Spleen (tissue), 11 donors: Measurements from ENCODE around the gene SYNE2. TPM values are rescaled to one million over a fixed set of nuclear protein-coding genes. Genes with fewer than 3 reads are reported as not detected.

ENCODE experiments used
- DNase-seq: peaks from one replicate; pipeline ENCODE4 v3.0.0-alpha.2; 2020
- H3K27ac ChIP-seq, 8 donors: fragments of 200-600 bp; sonication (generic) in 7 of 8; 1 replicate in 4 of 8; 2 replicates in 4 of 8; pipeline versions ENCODE4 v1.5.0 to v1.8.0; 2016 to 2021; ENCODE audit warnings: inconsistent platforms in 4 of 8, mild to moderate bottlenecking in 4 of 8, moderate library complexity in 1 of 8
- H3K27me3 ChIP-seq, 7 donors: fragments of 200-600 bp; sonication (generic) in 6 of 7; replicated peaks in 1 of 7; 1 replicate in 4 of 7; 2 replicates in 3 of 7; pipeline versions ENCODE4 v1.5.0 to v1.8.0; 2016 to 2021; ENCODE audit warnings: inconsistent platforms in 3 of 7, mild to moderate bottlenecking in 1 of 7
- H3K36me3 ChIP-seq, 6 donors: fragments of 200-600 bp; sonication (generic) in 5 of 6; 1 replicate in 4 of 6; 2 replicates in 2 of 6; pipeline versions ENCODE4 v1.5.0 to v1.8.0; 2016 to 2021; ENCODE audit warnings: inconsistent platforms in 2 of 6
- H3K4me1 ChIP-seq, 6 donors: fragments of 200-600 bp; sonication (generic) in 5 of 6; 1 replicate in 3 of 6; 2 replicates in 3 of 6; pipeline versions ENCODE4 v1.5.0 to v1.8.0; 2016 to 2021; ENCODE audit warnings: inconsistent platforms in 3 of 6
- H3K4me3 ChIP-seq, 8 donors: fragments of 200-600 bp; sonication (generic) in 7 of 8; 1 replicate in 4 of 8; 2 replicates in 4 of 8; pipeline versions ENCODE4 v1.5.0 to v1.8.0; 2016 to 2021; ENCODE audit warnings: inconsistent platforms in 4 of 8, mild to moderate bottlenecking in 4 of 8, moderate library complexity in 2 of 8
- H3K9me3 ChIP-seq, 8 donors: fragments of 200-600 bp; sonication (generic) in 7 of 8; 1 replicate in 4 of 8; 2 replicates in 4 of 8; pipeline versions ENCODE4 v1.5.0 to v1.8.0; 2016 to 2021; ENCODE audit warnings: inconsistent platforms in 4 of 8
- POLR2A ChIP-seq, 3 donors: fragments of 450-650 bp; IDR thresholded peaks; one replicate each; pipeline ENCODE4 v1.5.1; 2017; ENCODE audit warnings: antibody characterized with exemption in 3 of 3, mild to moderate bottlenecking in 1 of 3
- POLR2AphosphoS5 ChIP-seq, 3 donors: sonication (generic); formaldehyde crosslinking; IDR thresholded peaks; one replicate each; pipeline ENCODE4 v1.5.1; 2017; ENCODE audit warnings: antibody characterized with exemption in 3 of 3
- WGBS, 5 donors: extraction: QIAGEN DNeasy Blood & Tissue Kit in 3 of 5; methylation state at CpG; one replicate each; pipeline versions ENCODE4 v1.1.5 to v1.1.7; 2013 to 2018; 5-methylcytosine and 5-hydroxymethylcytosine counted together
- intact Hi-C: fragments of 100-400 bp; cut with DNase I; formaldehyde crosslinking; loops from one replicate; pipeline ENCODE4 v1.15.0; 2023; ENCODE audit warnings: low total_unique reads
- polyA plus RNA-seq, 3 donors: library from polyadenylated mRNA; stranded (reverse); fragments of 200-250 nt; gene quantifications; one replicate each; pipeline ENCODE4 v1.2.1, GENCODE V29; 2013
- total RNA-seq, 7 donors: library from RNA; depleted of rRNA in 3 of 7; stranded (reverse); fragments of >200 nt in 3 of 7; fragmentation: NEBNext Ultra II Directional in 4 of 7; extraction: Animal tissue kit (Norgen Biotek cat#: 25700) in 4 of 7; gene quantifications; one replicate each; pipeline versions ENCODE4 v1.1.0 to v1.2.1, GENCODE V29; 2016 to 2021
- TF ChIP-seq, protein P1 (sequence below), 11 experiments: fragments of 200-600 bp in 7 of 11; fragments of 450-650 bp in 4 of 11; sonication (generic) in 4 of 11; IDR thresholded peaks in 8 of 11; conservative IDR thresholded peaks in 3 of 11; 1 replicate in 7 of 11; 2 replicates in 4 of 11; pipeline versions ENCODE4 v1.4.0 to v1.8.0; 2016 to 2021; ENCODE audit warnings: antibody characterized with exemption in 11 of 11, inconsistent platforms in 4 of 11, mild to moderate bottlenecking in 1 of 11
- donor health status: healthy with polysubstance abuse.
- donor health status: DM: no; HTN: no; CAD: no; lungs with moderate emphysema.
- donor health status: DM: no; HTN: no; CAD: no.
- donor health status: Bipolar disorder and iron deficiency.
- donor health status: healthy.
- donor health status: DM: no; HTN: no; CAD: no.
- donor health status: DM: yes; HTN: yes; CAD: no.

SYNE2 gene
- total and polyA plus RNA-seq, 10 donors: 16.0 to 173 (median 147) TPM

DNA sequence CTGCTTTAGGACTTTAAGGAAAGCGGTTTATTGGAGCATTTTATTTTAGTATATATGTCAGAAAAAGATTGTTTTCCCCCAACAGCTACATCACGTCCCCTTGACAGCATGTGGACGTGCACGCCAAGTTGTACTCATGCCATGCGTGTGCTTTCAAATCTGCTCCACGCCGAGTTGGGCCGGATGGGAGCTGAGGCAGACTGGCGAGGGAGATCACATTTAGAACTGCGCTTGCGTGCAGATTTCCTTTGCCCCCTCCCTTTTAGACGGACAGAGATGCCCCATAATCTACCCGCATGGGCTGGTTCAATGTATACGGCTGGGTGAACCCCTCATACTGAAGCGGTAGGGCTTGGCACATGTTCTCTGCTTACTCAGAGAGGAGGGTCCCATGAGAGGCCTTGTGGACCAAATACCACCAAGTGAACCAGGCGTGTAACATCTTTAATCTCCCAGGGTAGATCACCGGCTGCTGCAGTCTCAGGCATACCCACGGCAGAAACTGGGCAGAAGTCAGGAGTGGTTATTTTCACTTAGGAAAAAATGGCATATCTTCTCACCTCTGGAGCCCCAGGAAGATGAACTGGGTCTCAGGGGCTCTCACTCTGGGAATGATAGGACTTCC, 349.2 kb downstream of the SYNE2 start:
- TF ChIP-seq, protein P1, sequence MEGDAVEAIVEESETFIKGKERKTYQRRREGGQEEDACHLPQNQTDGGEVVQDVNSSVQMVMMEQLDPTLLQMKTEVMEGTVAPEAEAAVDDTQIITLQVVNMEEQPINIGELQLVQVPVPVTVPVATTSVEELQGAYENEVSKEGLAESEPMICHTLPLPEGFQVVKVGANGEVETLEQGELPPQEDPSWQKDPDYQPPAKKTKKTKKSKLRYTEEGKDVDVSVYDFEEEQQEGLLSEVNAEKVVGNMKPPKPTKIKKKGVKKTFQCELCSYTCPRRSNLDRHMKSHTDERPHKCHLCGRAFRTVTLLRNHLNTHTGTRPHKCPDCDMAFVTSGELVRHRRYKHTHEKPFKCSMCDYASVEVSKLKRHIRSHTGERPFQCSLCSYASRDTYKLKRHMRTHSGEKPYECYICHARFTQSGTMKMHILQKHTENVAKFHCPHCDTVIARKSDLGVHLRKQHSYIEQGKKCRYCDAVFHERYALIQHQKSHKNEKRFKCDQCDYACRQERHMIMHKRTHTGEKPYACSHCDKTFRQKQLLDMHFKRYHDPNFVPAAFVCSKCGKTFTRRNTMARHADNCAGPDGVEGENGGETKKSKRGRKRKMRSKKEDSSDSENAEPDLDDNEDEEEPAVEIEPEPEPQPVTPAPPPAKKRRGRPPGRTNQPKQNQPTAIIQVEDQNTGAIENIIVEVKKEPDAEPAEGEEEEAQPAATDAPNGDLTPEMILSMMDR (IDR thresholded peaks at IDR 0.05 in 8 of 11, conservative IDR thresholded peaks at IDR 0.05 in 3 of 11): no peak
- intact Hi-C loops: no loop called here
- H3K27me3 ChIP-seq: no peaks in the 10 kb centered on the region
- DNase-seq: no peak
- H3K36me3 ChIP-seq: peaks cover 0 to 22% (median 0%) of the 10 kb centered on the region in 6 donors
- no peaks in the 10 kb centered on the region for H3K9me3 ChIP-seq
- peaks cover 7 to 42% (median 19%) of the 10 kb centered on the region in 6 donors for H3K4me1 ChIP-seq
- H3K27ac ChIP-seq: peak overlapping the region in 1 of 8 donors; percentile 6
- no peak overlapping the region for H3K4me3 ChIP-seq
- WGBS, 5 donors: 92 to 96% (median 93%) methylated on average over 17 to 18 of the region's 18 CpGs

DNA sequence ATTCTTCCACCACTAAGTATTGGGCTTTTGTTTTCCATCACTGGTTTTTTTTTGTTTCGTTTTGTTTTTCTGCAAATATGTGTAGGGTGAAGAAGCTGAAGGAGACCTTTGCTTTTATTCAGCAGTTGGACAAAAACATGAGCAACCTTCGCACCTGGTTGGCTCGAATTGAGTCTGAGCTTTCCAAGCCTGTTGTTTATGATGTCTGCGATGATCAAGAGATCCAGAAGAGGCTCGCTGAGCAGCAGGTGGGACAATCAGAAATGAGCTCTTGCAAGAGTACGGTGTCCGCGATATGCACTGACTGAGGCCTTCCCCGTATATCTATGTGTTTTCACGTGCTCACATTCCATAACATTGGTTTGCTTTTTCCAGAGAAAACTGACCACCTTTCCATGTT, 349.9 kb downstream of the SYNE2 start:
- TF ChIP-seq POLR2A (IDR thresholded peaks at IDR 0.05) (no peak), POLR2AphosphoS5 (IDR thresholded peaks at IDR 0.05) (no peak)
- TF ChIP-seq, protein P1 (IDR thresholded peaks at IDR 0.05 in 8 of 11, conservative IDR thresholded peaks at IDR 0.05 in 3 of 11): no peak
- DNase-seq: no peak
- Histone ChIP-seq H3K27ac (no peak overlapping the region), H3K4me3 (no peak overlapping the region), H3K36me3 (peaks cover 0 to 22% (median 0%) of the 10 kb centered on the region in 6 donors), H3K27me3 (no peaks in the 10 kb centered on the region), H3K9me3 (no peaks in the 10 kb centered on the region), H3K4me1 (peaks cover 5 to 35% (median 12%) of the 10 kb centered on the region in 6 donors)
- intact Hi-C loops: no loop called here
- WGBS, 5 donors: 85 to 95% (median 90%) methylated on average over 10 of the region's 10 CpGs

DNA sequence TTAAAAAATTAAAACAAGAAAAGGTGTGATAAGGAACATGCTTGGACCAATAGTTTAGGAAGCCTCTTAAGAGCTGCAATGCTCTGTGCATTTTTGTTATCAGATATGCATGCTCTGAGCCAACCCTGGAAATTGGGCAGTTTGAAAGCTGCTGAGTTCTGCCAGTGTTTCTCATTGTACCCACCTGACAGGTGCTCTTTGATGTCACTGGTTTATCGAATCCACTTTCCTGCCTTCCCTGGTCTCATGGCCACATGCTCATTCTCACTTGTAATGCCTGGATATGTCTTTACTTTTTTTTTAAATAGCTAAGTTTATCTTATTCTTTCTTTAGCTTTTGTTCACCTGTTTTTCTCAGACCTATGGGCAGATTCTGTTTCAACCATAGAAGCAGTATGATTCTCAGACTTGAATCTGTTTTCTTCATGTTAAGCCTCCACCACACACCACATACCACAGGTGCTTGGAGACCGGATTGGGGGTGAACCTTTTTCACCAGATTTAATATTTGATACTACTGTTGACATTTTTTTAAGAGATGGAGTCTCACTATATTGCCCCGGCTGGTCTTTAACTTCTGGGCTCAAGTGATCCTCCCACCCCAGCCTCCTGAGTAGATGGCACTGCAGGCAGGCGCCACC, 350.7 kb downstream of the SYNE2 start:
- intact Hi-C loops: no loop called here
- WGBS, 5 donors: 90 to 93% (median 92%) methylated on average over 4 of the region's 4 CpGs
- no peak for TF ChIP-seq POLR2A (IDR thresholded peaks at IDR 0.05)
- TF ChIP-seq, protein P1 (IDR thresholded peaks at IDR 0.05 in 8 of 11, conservative IDR thresholded peaks at IDR 0.05 in 3 of 11): no peak
- no peak for TF ChIP-seq POLR2AphosphoS5 (IDR thresholded peaks at IDR 0.05)
- Histone ChIP-seq H3K9me3 (no peaks in the 10 kb centered on the region), H3K4me1 (peaks cover 0 to 27% (median 4%) of the 10 kb centered on the region in 6 donors), H3K27ac (no peak overlapping the region), H3K27me3 (no peaks in the 10 kb centered on the region), H3K36me3 (peaks cover 0 to 29% (median 1%) of the 10 kb centered on the region in 6 donors), H3K4me3 (no peak overlapping the region)
- no peak for DNase-seq

DNA sequence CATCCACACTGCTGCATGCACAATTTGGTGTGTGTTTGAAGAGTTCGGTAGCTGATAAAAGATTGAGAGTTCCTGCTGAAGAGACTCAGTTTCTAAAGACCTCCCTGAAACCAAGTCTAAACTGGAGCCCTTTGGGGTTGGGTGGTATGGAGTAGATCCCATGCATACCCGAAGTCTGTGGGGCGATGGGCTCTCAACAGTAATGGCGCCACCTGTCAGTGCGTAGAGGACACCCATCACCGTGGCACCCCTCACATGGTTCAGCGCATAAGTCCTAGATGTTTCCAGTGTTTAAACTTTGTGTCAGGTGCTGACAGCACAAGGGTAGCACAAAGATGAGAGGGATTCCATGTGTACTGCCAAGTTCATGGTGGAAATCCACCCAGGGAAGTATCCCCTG, 355.5 kb downstream of the SYNE2 start:
- TF ChIP-seq, protein P1 (IDR thresholded peaks at IDR 0.05 in 8 of 11, conservative IDR thresholded peaks at IDR 0.05 in 3 of 11): no peak
- TF ChIP-seq POLR2AphosphoS5 (IDR thresholded peaks at IDR 0.05) (no peak), POLR2A (IDR thresholded peaks at IDR 0.05) (no peak)
- Histone ChIP-seq H3K4me1 (peaks cover 6 to 29% (median 20%) of the 10 kb centered on the region in 6 donors), H3K9me3 (no peaks in the 10 kb centered on the region), H3K36me3 (peaks cover 0 to 62% (median 45%) of the 10 kb centered on the region in 6 donors), H3K27ac (peak overlapping the region in 2 of 8 donors; percentile 68 to 69), H3K4me3 (no peak overlapping the region), H3K27me3 (no peaks in the 10 kb centered on the region)
- intact Hi-C loops: no loop called here
- 91 to 99% (median 97%) methylated on average over 7 of the region's 7 CpGs for WGBS, 5 donors
- DNase-seq: no peak
